NT2/D1 (cell line): ENCODE measurements around the gene KLRC3.
"Not testable (repeated sequence)": the region's sequence is repeated elsewhere in the genome, so short reads cannot be mapped to it uniquely, and the experiment has no call there.

ENCODE experiments used
- SUZ12 ChIP-seq: IDR thresholded peaks from 2 replicates; pipeline ENCODE4 v1.6.1; 2011; ENCODE audit not compliant: insufficient read length, insufficient read depth; ENCODE audit errors: extremely low read depth
- ZNF274 ChIP-seq: IDR thresholded peaks from 2 replicates; pipeline ENCODE4 v1.6.1; 2011; ENCODE audit warnings: mild to moderate bottlenecking, low read depth, low read length

GRCh38 chr12:10371893-10372535, 48.4 kb downstream of the KLRC3 start:
- TF ChIP-seq ZNF274, SUZ12: not testable (repeated sequence)
